ENCODE data around the gene CSF2.

CSF2 gene

DNA sequence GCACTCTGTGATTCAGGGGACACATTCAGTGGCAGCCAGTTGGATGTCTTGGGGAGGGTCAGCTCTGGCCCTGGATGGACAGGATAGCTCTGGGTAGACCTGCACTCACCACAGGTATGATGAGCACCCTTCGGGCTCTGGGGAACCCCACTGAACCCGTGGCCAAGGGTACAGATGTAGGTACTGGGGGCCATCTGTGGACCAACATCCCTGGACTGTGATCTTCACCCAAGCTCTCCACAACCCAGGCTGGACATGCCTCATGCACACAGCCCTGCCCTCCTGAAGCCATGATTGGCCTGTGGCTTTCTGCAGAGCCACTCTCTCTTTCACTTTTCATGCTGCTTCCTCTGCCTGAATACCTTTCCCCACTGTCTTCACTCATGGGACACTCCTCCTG, 46.6 kb upstream of the CSF2 start:
- H3K27me3 Mint-ChIP-seq (ENCODE audit: low read depth, poor library complexity) = peaks cover 32% of the 10 kb centered on the region
- no peaks in the 10 kb centered on the region for H3K4me1 Mint-ChIP-seq
- no peak for DNase-seq
- no peaks in the 10 kb centered on the region for H3K9me3 Mint-ChIP-seq
- no peak for TF ChIP-seq CTCF (IDR thresholded peaks at IDR 0.05)
- no peak overlapping the region for H3K4me3 Mint-ChIP-seq
- no peaks in the 10 kb centered on the region for H3K36me3 Mint-ChIP-seq (ENCODE audit: low read depth)
- no peak overlapping the region for H3K27ac Mint-ChIP-seq

GRCh38 chr5:132029609-132030330, 43.8 kb upstream of the CSF2 start:
- Mint-ChIP-seq H3K27me3 (ENCODE audit: low read depth, poor library complexity) (peaks cover 19% of the 10 kb centered on the region), H3K9me3 (no peaks in the 10 kb centered on the region), H3K36me3 (ENCODE audit: low read depth) (no peaks in the 10 kb centered on the region), H3K4me3 (no peak overlapping the region), H3K4me1 (no peaks in the 10 kb centered on the region), H3K27ac (no peak overlapping the region)
- TF ChIP-seq CTCF (IDR thresholded peaks at IDR 0.05) = no peak
- DNase-seq = no peak

- Mint-ChIP-seq H3K27ac (no peak overlapping the region), H3K4me1 (no peaks in the 10 kb centered on the region), H3K9me3 (no peaks in the 10 kb centered on the region), H3K27me3 (ENCODE audit: low read depth, poor library complexity) (peaks cover 25% of the 10 kb centered on the region), H3K4me3 (no peak overlapping the region), H3K36me3 (ENCODE audit: low read depth) (no peaks in the 10 kb centered on the region)
- no peak for DNase-seq
- no peak for TF ChIP-seq CTCF (IDR thresholded peaks at IDR 0.05)
Observed at GRCh38 chr5:132030610-132031009, 43.0 kb upstream of the CSF2 start.

- Mint-ChIP-seq H3K9me3 (no peaks in the 10 kb centered on the region), H3K36me3 (ENCODE audit: low read depth) (no peaks in the 10 kb centered on the region), H3K27me3 (ENCODE audit: low read depth, poor library complexity) (peaks cover 36% of the 10 kb centered on the region), H3K4me3 (no peak overlapping the region), H3K4me1 (no peaks in the 10 kb centered on the region), H3K27ac (no peak overlapping the region)
- no peak for DNase-seq
- TF ChIP-seq CTCF (IDR thresholded peaks at IDR 0.05) = no peak
Observed at GRCh38 chr5:132032196-132032595, 41.4 kb upstream of the CSF2 start.

DNA sequence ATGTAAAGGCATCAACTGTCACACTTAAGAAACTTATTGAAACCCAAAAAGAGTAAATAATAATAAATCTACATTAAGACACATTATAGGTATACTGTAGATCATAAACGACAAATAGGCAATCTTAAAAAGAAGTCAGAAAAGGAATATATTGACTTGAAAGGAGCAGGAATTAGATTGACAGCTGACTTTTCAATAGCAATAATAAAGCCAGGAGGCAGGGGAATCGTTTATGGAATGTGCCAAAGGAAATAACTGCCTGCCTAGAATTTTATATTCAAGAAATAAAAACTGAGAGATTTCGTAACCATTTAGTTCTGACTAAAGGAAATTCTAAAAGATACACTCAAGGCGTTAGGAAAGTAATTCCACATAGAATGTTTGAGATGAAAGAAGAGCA, 40.5 kb upstream of the CSF2 start:
- Mint-ChIP-seq H3K27ac (no peak overlapping the region), H3K36me3 (ENCODE audit: low read depth) (no peaks in the 10 kb centered on the region), H3K4me3 (no peak overlapping the region), H3K27me3 (ENCODE audit: low read depth, poor library complexity) (peaks cover 34% of the 10 kb centered on the region), H3K9me3 (no peaks in the 10 kb centered on the region), H3K4me1 (no peaks in the 10 kb centered on the region)
- no peak for DNase-seq
- no peak for TF ChIP-seq CTCF (IDR thresholded peaks at IDR 0.05)

- Mint-ChIP-seq H3K27ac (no peak overlapping the region), H3K36me3 (ENCODE audit: low read depth) (no peaks in the 10 kb centered on the region), H3K4me1 (no peaks in the 10 kb centered on the region), H3K4me3 (no peak overlapping the region), H3K27me3 (ENCODE audit: low read depth, poor library complexity) (peaks cover 51% of the 10 kb centered on the region), H3K9me3 (no peaks in the 10 kb centered on the region)
- TF ChIP-seq CTCF (IDR thresholded peaks at IDR 0.05) = no peak
- no peak for DNase-seq
Observed at GRCh38 chr5:132037353-132037752, 36.2 kb upstream of the CSF2 start.
